CD4-positive, alpha-beta T cell treated with Interleukin-4 for 1 hour (primary cell): ENCODE results near the gene CDC42BPA.
"Not testable (repeated sequence)": the region's sequence is repeated elsewhere in the genome, so short reads cannot be mapped to it uniquely, and the experiment has no call there.

Experiments used
- DNase-seq, 2 donors: peaks; one replicate each; pipeline ENCODE4 v3.0.0-alpha.2; 2020 to 2022

The CDC42BPA gene

DNA sequence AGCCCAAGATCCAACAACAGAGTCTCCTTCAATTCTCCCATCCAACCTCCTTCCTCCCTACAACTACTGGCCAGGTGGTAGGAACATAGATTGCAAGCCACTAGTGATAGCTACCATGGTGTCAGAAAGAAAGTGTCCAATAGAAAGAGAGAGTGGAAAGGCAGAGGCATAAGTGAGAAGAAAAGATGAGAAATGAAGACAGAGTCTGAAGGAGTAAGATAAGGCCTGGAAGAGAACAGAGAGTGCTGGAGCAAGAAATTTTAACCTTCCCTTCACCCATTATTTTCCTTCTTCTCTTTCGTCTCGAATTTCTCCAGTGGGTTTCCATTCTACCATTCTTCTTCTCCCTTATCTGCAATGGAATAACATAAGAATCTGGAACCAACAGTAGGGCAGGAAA lies 57.9 kb downstream of the CDC42BPA start:
- DNase-seq, result no peak

DNA sequence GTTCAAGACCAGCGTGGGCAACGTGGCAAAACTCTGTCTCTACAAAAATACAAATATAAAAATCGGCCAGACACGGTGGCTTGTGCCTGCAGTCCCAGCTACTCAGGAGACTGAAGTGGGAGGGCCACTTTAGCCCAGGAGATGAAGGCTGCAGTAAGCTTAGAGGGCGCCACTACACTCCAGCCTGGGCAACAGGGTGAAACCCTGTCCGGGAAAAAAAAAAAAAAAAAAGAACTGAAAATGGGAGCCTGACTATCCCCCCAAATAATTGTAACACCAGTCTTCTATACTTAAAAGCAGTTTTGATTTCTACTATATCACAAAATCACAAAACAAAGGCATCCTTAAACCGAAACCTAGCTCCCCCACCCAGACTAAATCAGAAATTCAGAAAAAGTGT lies 60.3 kb downstream of the CDC42BPA start:
- DNase-seq, result no peak

- no peak for DNase-seq
Measured at GRCh38 chr1:227255086-227255732, 63.1 kb downstream of the CDC42BPA start.

DNA sequence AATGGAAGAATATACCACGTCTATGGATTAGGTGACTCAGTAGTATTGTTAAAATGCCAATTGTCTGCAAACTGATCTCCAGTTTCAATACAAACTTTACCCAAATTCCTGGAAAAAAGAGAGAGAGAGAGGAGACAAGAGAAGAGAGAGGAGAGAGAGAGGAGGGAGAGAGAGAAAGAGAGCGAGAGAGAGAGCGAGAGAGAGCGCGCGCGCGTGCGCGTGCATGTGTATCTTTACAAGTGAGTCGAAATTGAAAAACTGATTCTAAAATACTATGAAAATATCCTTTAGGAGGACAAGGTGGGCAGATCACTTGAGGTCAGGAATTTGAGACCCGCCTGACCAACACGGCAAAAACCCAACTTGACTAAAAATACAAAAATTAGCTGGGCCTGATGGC lies 65.2 kb downstream of the CDC42BPA start:
- DNase-seq, result no peak

DNA sequence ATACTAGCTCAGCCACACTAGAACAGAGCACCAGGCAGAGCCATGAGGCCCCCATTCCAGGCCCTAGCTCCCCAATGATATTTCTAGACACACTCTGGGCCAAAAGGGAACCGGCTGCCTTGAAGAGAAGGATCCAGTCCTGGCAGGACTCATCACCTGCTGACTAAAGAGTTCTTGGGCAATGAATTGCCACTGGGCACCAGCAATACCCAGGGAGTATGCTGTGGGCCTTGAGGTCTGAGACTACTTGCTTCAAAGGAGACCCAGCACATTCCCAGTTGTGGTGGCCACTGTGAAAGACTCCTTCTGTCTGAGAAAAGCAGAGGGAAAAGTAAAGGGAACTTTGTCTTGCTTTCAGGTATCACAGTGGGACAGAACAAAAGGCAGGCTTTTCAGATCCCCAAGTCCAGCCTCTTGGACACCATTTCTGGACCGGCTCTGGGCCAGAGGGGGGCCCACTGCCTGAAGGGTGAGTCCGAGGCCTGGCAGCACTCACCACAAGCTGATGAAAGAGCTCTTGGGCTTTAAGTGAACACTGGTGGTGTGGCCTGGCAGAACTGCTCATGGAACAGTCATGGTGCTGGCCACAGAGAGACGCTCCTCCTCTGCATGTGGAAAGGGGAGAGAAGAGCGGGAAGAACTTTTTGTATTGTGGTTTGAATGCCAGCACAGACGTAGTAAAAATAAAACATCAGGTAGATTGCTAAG lies 72.5 kb downstream of the CDC42BPA start:
- DNase-seq, result no peak

GRCh38 chr1:227244339-227245118 lies 73.8 kb downstream of the CDC42BPA start:
- DNase-seq, result no peak

DNA sequence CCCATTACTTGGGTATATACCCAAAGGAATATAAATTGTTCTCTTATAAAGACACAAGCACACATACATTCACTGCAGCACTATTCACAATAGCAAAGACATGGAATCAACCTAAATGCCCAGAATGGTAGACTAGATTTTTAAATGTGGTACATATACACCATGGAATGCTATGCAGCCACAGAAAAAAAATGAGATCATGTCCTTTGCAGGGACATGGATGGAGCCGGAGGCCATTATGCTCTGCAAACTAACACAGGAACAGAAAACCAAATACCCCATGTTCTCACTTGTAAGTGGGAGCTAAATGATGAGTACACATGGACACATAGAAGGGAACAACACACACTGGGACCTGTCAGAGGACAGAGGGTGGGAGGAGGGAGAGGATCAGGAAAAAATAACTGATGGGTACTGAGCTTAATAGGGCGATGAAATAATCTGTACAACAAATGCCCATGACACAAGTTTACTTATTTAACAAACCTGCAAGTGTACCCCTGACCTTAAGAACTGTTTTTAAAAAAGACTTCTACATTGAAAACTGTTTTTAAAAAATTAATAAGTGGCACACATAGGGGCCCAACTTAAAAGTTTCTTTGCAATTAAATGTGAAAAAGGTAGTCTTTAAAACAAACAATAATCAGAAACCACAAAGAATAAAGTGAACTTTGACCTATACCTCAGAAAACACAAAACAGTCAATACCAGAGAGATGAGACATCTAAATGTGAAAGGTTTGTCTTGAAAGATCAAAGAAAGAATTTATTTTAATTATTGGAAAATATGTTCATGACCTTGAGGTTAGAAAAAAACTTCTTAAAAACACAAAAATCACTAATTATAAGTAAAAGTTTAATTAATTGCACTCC lies 75.2 kb downstream of the CDC42BPA start:
- DNase-seq, result no peak

- DNase-seq, result no peak
Measured at GRCh38 chr1:227240983-227241382, 77.3 kb downstream of the CDC42BPA start.

- DNase-seq, result no peak
Measured at GRCh38 chr1:227234998-227235405, 83.3 kb downstream of the CDC42BPA start.

DNA sequence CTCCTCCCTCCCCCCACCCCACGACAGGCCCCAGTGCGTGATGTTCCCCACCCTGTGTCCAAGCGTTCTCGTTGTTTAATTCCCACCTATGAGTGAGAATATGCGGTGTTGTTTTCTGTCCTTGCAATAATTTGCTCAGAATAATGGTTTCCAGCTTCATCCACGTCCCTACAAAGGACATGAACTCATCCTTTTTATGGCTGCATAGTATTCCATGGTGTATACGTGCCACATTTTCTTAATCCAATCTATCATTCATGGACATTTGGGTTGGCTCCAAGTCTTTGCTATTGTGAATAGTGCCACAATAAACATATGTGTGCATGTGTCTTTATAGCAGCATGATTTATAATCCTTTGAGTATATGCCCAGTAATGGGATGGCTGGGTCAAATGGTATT lies 87.2 kb downstream of the CDC42BPA start:
- DNase-seq, result not testable (repeated sequence)

DNA sequence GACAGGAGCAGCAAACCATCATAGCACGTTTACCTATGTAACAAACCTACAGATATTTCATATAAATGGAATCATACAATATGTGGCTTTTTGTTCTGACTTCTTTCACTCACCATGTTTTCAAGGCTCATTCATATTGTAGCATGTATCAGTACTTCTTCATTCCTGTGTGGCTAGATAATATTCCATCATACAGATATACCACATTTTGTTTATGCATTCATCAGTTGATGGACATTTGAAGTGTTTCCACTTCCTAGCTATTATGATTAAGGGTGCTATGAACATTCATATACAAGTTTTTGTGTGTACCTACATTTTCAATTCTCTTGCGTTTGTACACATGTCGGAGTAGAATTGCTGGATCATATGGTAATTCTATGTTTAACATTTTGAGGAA lies 90.1 kb downstream of the CDC42BPA start:
- DNase-seq, result no peak

GRCh38 chr1:227227761-227228160 lies 90.5 kb downstream of the CDC42BPA start:
- DNase-seq, result no peak

DNA sequence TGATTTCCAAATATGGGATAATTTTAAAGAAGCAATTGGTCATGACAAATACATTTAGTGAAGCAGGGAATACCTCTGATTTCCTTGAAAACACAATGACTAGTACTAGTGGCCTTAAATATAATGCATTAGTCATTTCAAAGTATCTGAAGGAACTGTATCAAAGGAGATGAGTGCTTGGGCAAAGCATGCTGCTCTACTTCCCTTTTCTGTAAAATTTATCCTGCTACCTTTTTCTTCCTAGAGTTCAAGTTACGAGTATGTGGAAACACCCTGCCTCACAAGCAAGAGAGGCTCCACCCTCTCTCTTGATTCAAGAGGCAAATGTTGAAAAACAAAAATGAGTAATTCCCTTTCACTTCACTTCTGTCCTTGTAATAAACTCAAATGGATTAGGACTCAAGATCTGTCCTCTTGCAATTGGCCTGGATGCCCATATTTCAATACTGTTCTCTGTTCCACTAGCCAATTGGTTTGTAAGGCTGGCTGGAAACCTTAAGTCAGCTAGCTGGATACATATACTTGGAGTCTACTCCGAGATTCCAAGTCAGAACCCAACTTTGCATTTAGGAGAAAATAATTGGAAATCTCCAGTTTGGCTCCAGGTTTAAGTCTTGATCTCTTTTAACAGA lies 92.5 kb downstream of the CDC42BPA start:
- no peak for DNase-seq

GRCh38 chr1:227223171-227223806 lies 95.0 kb downstream of the CDC42BPA start:
- no peak for DNase-seq

DNA sequence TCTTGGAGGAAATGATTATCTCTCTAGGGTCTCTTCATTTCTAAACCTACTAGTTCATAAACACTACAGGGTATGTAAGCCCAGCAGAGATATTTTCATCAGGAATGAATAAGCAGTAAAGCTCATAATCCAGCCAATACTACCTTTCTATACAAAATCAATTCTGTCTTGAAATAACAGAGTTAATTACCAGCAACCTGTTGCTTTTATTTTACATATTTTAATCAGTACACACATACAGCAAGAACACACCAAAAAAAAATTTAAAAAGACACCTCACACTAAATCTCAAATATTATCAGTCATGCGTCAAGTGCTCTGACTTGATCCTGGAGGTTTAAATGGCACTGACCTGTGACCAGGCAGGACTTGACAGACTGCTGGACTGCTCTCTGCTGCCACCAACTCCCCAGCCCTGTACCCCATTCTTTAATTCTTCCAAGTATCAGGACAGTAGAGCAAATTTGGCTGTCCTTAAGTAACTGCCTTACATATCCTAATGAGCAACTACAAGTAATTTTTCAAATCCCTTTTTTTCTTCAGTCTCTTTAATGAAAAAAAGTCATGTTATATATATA lies 98.5 kb downstream of the CDC42BPA start:
- no peak for DNase-seq

DNA sequence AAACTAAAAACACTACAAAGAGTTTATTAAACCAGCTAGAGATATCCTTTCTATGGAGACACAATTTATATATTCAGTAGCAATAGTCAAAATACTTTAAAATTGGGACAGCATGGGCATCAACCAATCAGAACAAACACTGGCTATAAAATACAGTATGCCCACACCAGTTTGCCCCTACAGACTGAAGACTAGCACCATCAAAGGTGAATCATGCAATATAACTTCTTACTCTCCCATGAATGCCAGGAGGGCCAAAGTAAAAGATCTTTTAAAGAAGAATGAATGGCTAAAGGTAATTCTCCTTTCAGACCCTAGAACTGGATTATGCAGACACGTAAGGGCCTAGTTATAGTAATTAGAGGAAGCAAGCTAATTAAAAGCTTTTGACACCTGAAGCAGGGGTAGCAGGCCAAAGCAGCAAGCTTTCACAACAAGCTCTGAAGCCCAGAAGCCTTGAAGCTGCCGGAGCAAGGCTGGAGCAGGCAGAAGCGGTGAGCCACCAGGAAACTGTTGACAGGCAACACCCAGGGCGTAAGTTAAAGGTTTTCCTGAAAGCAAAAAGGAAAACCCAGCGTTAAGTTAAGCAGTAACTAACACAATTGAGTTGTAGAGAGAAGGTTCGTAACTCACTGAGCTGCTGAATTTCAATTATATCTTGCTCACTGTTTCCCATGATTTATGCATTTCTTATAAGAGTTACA lies 99.3 kb downstream of the CDC42BPA start:
- DNase-seq, result no peak

DNA sequence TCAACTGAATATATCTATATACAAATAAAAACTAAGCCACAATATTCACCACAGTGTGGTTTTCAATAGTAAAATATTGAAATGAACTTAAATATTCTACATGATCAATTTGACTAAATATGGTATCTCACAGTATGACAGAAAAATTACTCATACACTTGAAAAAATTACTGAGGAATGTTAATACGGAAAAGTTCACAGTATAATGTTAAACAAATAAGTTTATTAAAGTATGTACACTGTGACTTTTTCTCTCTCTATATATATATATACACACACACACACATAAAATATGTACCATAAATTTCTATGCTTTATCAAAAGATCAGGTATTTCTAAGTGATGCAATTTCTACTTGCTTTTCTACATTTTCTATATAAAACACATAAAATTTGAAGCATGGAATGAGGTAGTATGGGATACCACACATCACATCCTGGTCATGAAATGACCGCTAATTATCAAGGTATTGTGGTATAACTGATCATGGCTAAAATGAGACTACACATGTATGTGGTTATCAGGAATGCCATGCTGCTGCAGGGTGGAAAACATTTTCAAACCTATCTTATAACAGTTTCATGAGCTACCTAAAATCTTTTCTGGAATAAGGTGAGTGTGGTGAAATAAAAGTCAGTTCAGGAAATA lies 102.3 kb downstream of the CDC42BPA start:
- no peak for DNase-seq

- DNase-seq, result no peak
Measured at GRCh38 chr1:227214207-227214606, 104.1 kb downstream of the CDC42BPA start.

DNA sequence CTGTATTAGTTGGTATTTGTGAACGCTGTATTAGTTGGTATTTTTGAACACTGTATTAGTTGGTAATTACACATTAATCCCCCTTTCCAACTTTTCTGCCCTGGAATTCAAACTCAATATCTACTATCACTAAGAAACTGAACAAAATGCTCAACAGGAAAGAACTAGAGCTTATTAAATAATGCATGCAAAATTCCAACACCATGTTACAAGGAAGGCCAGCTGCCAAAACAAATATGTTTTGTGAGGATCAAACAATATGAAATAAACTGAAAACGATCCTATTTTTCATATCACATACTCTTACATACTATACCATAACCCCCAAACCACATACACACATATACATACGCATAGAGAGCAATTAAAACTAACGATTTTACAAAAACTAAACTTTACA lies 104.9 kb downstream of the CDC42BPA start:
- DNase-seq, result no peak

DNA sequence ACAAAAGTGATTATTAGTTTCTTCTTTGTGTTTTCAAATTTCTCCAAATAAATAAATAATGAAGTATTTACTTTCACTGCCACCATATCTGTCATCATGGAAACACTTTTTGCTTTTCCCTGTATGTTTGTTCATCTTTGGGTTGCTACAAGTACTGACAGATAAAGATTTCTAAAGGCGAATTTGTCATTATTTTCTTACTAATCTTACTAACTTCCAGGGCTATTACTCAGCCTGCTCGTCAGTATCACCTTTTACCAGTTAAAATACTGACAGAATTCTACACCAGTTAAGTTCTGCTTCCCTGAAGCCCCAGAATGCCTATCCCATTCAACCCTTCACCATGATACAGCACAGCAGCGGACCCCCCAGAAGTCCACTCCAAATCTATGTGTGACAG lies 106.1 kb downstream of the CDC42BPA start:
- DNase-seq, result no peak
